ENCODE results near the gene DEPDC1B.

DNA sequence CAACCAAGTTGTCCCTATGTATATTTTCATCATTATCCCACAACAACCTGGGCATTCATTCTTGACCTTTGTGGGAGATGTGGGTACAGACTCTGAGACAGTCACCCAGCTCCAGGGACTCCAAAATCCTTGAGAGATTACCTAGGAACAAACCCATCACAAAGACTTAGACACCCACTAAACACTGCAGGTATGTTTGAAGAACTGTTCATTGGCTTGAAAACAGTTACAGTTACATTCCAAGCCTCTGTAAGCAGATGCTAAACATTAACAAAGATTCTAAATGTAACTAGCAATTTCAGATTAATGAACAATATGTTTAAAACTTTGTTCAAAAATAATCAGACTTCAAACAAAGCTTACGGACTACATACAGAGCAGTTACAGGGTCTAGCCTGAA is 24.7 kb downstream of the DEPDC1B start:
- TF ChIP-seq, protein P1, sequence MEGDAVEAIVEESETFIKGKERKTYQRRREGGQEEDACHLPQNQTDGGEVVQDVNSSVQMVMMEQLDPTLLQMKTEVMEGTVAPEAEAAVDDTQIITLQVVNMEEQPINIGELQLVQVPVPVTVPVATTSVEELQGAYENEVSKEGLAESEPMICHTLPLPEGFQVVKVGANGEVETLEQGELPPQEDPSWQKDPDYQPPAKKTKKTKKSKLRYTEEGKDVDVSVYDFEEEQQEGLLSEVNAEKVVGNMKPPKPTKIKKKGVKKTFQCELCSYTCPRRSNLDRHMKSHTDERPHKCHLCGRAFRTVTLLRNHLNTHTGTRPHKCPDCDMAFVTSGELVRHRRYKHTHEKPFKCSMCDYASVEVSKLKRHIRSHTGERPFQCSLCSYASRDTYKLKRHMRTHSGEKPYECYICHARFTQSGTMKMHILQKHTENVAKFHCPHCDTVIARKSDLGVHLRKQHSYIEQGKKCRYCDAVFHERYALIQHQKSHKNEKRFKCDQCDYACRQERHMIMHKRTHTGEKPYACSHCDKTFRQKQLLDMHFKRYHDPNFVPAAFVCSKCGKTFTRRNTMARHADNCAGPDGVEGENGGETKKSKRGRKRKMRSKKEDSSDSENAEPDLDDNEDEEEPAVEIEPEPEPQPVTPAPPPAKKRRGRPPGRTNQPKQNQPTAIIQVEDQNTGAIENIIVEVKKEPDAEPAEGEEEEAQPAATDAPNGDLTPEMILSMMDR (tag by site-specific recombination; IDR thresholded peaks at IDR 0.05): no peak
- TF ChIP-seq ZNF274 (IDR thresholded peaks at IDR 0.05; ENCODE audit: low read length) (no peak), ZNF274 (tag by site-specific recombination; IDR thresholded peaks at IDR 0.05; ENCODE audit: borderline replicate concordance) (no peak), ZBTB11 (tag by site-specific recombination; conservative IDR thresholded peaks at IDR 0.05; ENCODE audit: low read depth) (no peak), ZNF146 (tag by site-specific recombination; IDR thresholded peaks at IDR 0.05) (no peak), ZNF394 (tag by site-specific recombination; IDR thresholded peaks at IDR 0.05; ENCODE audit: borderline replicate concordance) (no peak), GLIS1 (tag by site-specific recombination; IDR thresholded peaks at IDR 0.05) (no peak), ZNF416 (tag by site-specific recombination; IDR thresholded peaks at IDR 0.05) (no peak), HOXD13 (CRISPR knock-in tag; IDR thresholded peaks at IDR 0.05; ENCODE audit: borderline replicate concordance) (no peak), ZNF175 (tag by site-specific recombination; IDR thresholded peaks at IDR 0.05) (no peak)
- TF ChIP-seq, protein P2, sequence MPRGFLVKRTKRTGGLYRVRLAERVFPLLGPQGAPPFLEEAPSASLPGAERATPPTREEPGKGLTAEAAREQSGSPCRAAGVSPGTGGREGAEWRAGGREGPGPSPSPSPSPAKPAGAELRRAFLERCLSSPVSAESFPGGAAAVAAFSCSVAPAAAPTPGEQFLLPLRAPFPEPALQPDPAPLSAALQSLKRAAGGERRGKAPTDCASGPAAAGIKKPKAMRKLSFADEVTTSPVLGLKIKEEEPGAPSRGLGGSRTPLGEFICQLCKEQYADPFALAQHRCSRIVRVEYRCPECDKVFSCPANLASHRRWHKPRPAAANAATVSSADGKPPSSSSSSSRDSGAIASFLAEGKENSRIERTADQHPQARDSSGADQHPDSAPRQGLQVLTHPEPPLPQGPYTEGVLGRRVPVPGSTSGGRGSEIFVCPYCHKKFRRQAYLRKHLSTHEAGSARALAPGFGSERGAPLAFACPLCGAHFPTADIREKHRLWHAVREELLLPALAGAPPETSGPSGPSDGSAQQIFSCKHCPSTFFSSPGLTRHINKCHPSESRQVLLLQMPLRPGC (tag by site-specific recombination; IDR thresholded peaks at IDR 0.05): no peak
- TF ChIP-seq, protein P3, sequence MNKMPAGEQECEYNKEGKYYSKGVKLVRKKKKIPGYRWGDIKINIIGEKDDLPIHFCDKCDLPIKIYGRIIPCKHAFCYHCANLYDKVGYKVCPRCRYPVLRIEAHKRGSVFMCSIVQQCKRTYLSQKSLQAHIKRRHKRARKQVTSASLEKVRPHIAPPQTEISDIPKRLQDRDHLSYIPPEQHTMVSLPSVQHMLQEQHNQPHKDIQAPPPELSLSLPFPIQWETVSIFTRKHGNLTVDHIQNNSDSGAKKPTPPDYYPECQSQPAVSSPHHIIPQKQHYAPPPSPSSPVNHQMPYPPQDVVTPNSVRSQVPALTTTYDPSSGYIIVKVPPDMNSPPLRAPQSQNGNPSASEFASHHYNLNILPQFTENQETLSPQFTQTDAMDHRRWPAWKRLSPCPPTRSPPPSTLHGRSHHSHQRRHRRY (tag by site-specific recombination; IDR thresholded peaks at IDR 0.05): no peak
